K562 (cell line): Measurements from ENCODE around the gene NOSIP. TPM values are rescaled to one million over a fixed set of nuclear protein-coding genes. Genes with fewer than 3 reads are reported as not detected.

Experiments
- ATAC-seq: fragments of 200-7000 bp; cut with Tn5 transposase; 3 replicates; pipeline ENCODE4 v1.9.1; 2020; ENCODE audit warnings: moderate library complexity
- BruUV-seq: library from RNA; stranded (reverse); fragments of 400-500 nt; replicated peaks from 2 replicates; lab custom pipeline; 2021; lab: Mats Ljungman, UMichigan
- CTCF ChIA-PET: fragments of 300-600 bp; formaldehyde crosslinking; extraction: SDS; loops from one replicate; lab custom pipeline; 2021; ENCODE audit warnings: low intra/inter-chr PET ratio; lab: Yijun Ruan, JAX
- POLR2A ChIA-PET: fragments of 300-600, 350-650 bp; sonication (Branson Sonifier 250); formaldehyde crosslinking; extraction: SDS; loops from one replicate; lab custom pipeline; 2021; ENCODE audit warnings: antibody characterized with exemption, inconsistent platforms; lab: Yijun Ruan, JAX
- DNase-seq, 4 experiments: peaks; one replicate each; pipeline versions ENCODE4 v3.0.0 to v3.0.0-alpha.2; 2011 to 2018; ENCODE audit warnings: low spot score in 3 of 4, mixed read lengths in 3 of 4; ENCODE audit errors: extremely low read depth in 1 of 4
- FAIRE-seq: peaks from 2 replicates; lab custom pipeline; 2011; peaks lifted over from hg19 to GRCh38; lab: Jason Lieb, UNC
- H2AFZ ChIP-seq: 2 replicates; pipeline ENCODE4 v1.6.0; 2011; ENCODE audit warnings: low read depth, low read length, control low read depth, inconsistent platforms
- H3K27ac ChIP-seq: fragments of 200-600 bp; 3 replicates; pipeline ENCODE4 v1.8.0; 2011; ENCODE audit warnings: low read depth, mild to moderate bottlenecking, control low read depth, inconsistent platforms, low read length, moderate library complexity, mixed read lengths; ENCODE audit errors: extremely low read depth
- H3K27me3 ChIP-seq, 2 experiments: fragments of 300-600 bp in 1 of 2; 2 replicates in 1 of 2; 3 replicates in 1 of 2; pipeline versions ENCODE4 v1.6.0 to v1.8.0; 2011; ENCODE audit warnings: inconsistent platforms in 2 of 2, low read length in 2 of 2, mild to moderate bottlenecking in 1 of 2, mixed read lengths in 1 of 2, moderate library complexity in 1 of 2; ENCODE audit not compliant: control insufficient read depth in 2 of 2, insufficient read depth in 2 of 2
- H3K36me3 ChIP-seq: fragments of 300-600 bp; 3 replicates; pipeline ENCODE4 v1.8.0; 2011; ENCODE audit warnings: mild to moderate bottlenecking, low read length, inconsistent platforms; ENCODE audit not compliant: control insufficient read depth, insufficient read depth
- H3K4me1 ChIP-seq, 2 experiments: fragments of 200-600 bp in 1 of 2; replicated peaks in 1 of 2; 2 replicates in 1 of 2; 3 replicates in 1 of 2; pipeline versions ENCODE4 v1.5.1 to v1.8.0; 2011; ENCODE audit warnings: inconsistent platforms in 2 of 2, low read length in 2 of 2, mild to moderate bottlenecking in 1 of 2, mixed read lengths in 1 of 2, moderate library complexity in 1 of 2; ENCODE audit not compliant: control insufficient read depth in 2 of 2, insufficient read depth in 2 of 2
- H3K4me2 ChIP-seq: 2 replicates; pipeline ENCODE4 v1.6.1; 2011; ENCODE audit warnings: low read length, control low read depth, inconsistent platforms, mixed read lengths; ENCODE audit not compliant: insufficient read depth
- H3K4me3 ChIP-seq: fragments of 200-600 bp; sonication (generic), shearing (Covaris generic); 2 replicates; pipeline ENCODE4 v1.5.1; 2016; ENCODE audit warnings: control low read depth, inconsistent platforms
- H3K79me2 ChIP-seq: fragments of 200-600 bp; 3 replicates; pipeline ENCODE4 v1.8.0; 2011; ENCODE audit warnings: low read length, inconsistent platforms; ENCODE audit not compliant: control insufficient read depth, insufficient read depth
- H3K9ac ChIP-seq, 2 experiments: 2 replicates each; pipeline versions ENCODE4 v1.6.0 to v1.6.1; 2011; ENCODE audit warnings: low read depth in 2 of 2, low read length in 2 of 2, control low read depth in 1 of 2, inconsistent platforms in 1 of 2, mild to moderate bottlenecking in 1 of 2, mixed read lengths in 1 of 2; ENCODE audit not compliant: insufficient read depth in 1 of 2
- H3K9me1 ChIP-seq: one replicate; pipeline ENCODE4 v1.6.0; 2011; ENCODE audit warnings: inconsistent platforms, mild to moderate bottlenecking, low read length, moderate library complexity; ENCODE audit not compliant: control insufficient read depth, insufficient read depth
- H3K9me3 ChIP-seq: replicated peaks from 2 replicates; pipeline ENCODE4 v1.5.1; 2011; ENCODE audit warnings: low read depth, low read length, inconsistent platforms; ENCODE audit not compliant: control insufficient read depth, insufficient read depth
- H4K20me1 ChIP-seq: replicated peaks from 2 replicates; pipeline ENCODE4 v1.6.1; 2011; ENCODE audit warnings: low read length, inconsistent platforms, mixed read lengths; ENCODE audit not compliant: control insufficient read depth, insufficient read depth
- DACH1 ChIP-seq: fragments of 450-650 bp; IDR thresholded peaks from 2 replicates; pipeline ENCODE4 v1.6.1; 2018; ENCODE audit not compliant: partially characterized antibody
- ESRRA ChIP-seq: fragments of 450-650 bp; IDR thresholded peaks from 2 replicates; pipeline ENCODE4 v1.6.1; 2014; ENCODE audit warnings: low read depth, mild to moderate bottlenecking, moderate library complexity, borderline replicate concordance
- FUS ChIP-seq: fragments of 200-400 bp; formaldehyde crosslinking; optimal IDR thresholded peaks from 2 replicates; pipeline ENCODE3; 2017; ENCODE audit warnings: low read depth, low read length
- ILK ChIP-seq: fragments of 450-650 bp; IDR thresholded peaks from 2 replicates; pipeline ENCODE4 v1.6.1; 2016; ENCODE audit warnings: missing genetic modification characterization, low read depth, mild to moderate bottlenecking, missing compliant biosample characterization, moderate library complexity, borderline replicate concordance
- KDM1A ChIP-seq, 2 experiments: fragments of 450-650 bp; IDR thresholded peaks; 2 replicates each; pipeline ENCODE4 v1.6.1; 2016; ENCODE audit warnings: mild to moderate bottlenecking in 2 of 2
- PCBP1 ChIP-seq: fragments of 200-400 bp; formaldehyde crosslinking; IDR thresholded peaks from 2 replicates; pipeline ENCODE4 v1.6.1; 2018; ENCODE audit warnings: mild to moderate bottlenecking, low read depth, low read length; ENCODE audit not compliant: poor library complexity, severe bottlenecking
- SMARCA4 ChIP-seq: fragments of 450-650 bp; IDR thresholded peaks from 2 replicates; pipeline ENCODE4 v1.6.1; 2016
- SNIP1 ChIP-seq: fragments of 450-650 bp; IDR thresholded peaks from 2 replicates; pipeline ENCODE4 v1.7.1; 2017; ENCODE audit warnings: low read depth, mild to moderate bottlenecking
- TBP ChIP-seq: optimal IDR thresholded peaks from 2 replicates; pipeline ENCODE3; 2011; ENCODE audit warnings: low read depth, low read length, improper control_type of control experiment
- ZKSCAN1 ChIP-seq: fragments of 150-350 bp; IDR thresholded peaks from 2 replicates; pipeline ENCODE4 v1.6.1; 2016; ENCODE audit warnings: low read depth, low read length
- ZNF696 ChIP-seq: fragments of 250-450 bp; sonication (Bioruptor Pico); conservative IDR thresholded peaks from 2 replicates; pipeline ENCODE4 v1.4.0; 2020; ENCODE audit warnings: mild to moderate bottlenecking, moderate library complexity
- WGBS: fragments of 100-300 bp; shearing (Covaris generic); methylation state at CpG from one replicate; pipeline ENCODE4 v1.1.6; 2016; ENCODE audit warnings: low coverage, mixed read lengths; ENCODE audit not compliant: insufficient coverage; ENCODE audit errors: missing lambda C conversion rate; 5-methylcytosine and 5-hydroxymethylcytosine counted together
- in situ Hi-C: fragments of 300-500 bp; cut with MboI; formaldehyde crosslinking; loops from 4 replicates; pipeline ENCODE4 v1.15.0; 2018; ENCODE audit warnings: inconsistent platforms, mixed read lengths
- intact Hi-C: fragments of 100-400 bp; cut with micrococcal nuclease; formaldehyde crosslinking; loops from 2 replicates; pipeline ENCODE4 v1.14.2; 2022
- polyA plus RNA-seq, 8 experiments: library from polyadenylated mRNA; depleted of rRNA in 4 of 8; stranded (reverse) in 5 of 8; unstranded in 3 of 8; fragments of >200 nt; fragmentation: Nextera tagmentation in 2 of 8; fragmentation: Illumina TruSeq in 1 of 8; extraction: Ambion mirVana in 2 of 8; extraction: Trizol in 1 of 8; gene quantifications; 2 replicates each; pipeline versions ENCODE4 v1.2.1 to v1.2.3, GENCODE V29; 2011 to 2014; ENCODE audit warnings: inconsistent platforms in 1 of 8, missing spikeins in 1 of 8
- total RNA-seq, 7 experiments: library from RNA; depleted of rRNA in 6 of 7; stranded (reverse); fragments of >200 nt in 6 of 7; fragmentation: Illumina TruSeq in 2 of 7; extraction: Trizol in 2 of 7; gene quantifications; 2 replicates each; pipeline versions ENCODE4 v1.2.1 to v1.2.3, GENCODE V29; 2011 to 2021; ENCODE audit warnings: low replicate concordance in 1 of 7

NOSIP gene
- total and polyA plus RNA-seq, 9 of the 15 experiments (the other 6 are each of a cell fraction or from before 2014, with no cell fraction given), result 14.4 to 153 (median 79.9) TPM

GRCh38 chr19:49615861-49616260 is 35.5 kb upstream of the NOSIP start:
- POLR2A ChIA-PET, result no interaction called here
- FAIRE-seq, result no peak
- no peak overlapping the region for H2AFZ ChIP-seq
- ATAC-seq, result no peak
- H3K9me3 ChIP-seq, result no peaks in the 10 kb centered on the region
- H3K79me2 ChIP-seq, result peaks cover 3% of the 10 kb centered on the region; the same call in 1 of the 3 replicates
- H3K4me1 ChIP-seq, result peaks cover 0 to 10% of the 10 kb centered on the region in 2 experiments; a peak in 2 of 5 replicates
- DNase-seq, result no peak
- H3K27ac ChIP-seq, result no peak overlapping the region
- peaks cover 74% of the 10 kb centered on the region; the same call in 1 of the 3 replicates for H3K36me3 ChIP-seq
- no peak overlapping the region for H3K4me3 ChIP-seq
- H4K20me1 ChIP-seq, result no peaks in the 10 kb centered on the region; the same call in 1 of the 2 replicates
- peaks cover 2% of the 10 kb centered on the region for H3K9me1 ChIP-seq
- TF ChIP-seq PCBP1 (no peak), SNIP1 (no peak), FUS (no peak), SMARCA4 (no peak), ZNF696 (no peak), DACH1 (no peak), ZKSCAN1 (no peak), TBP (no peak), ESRRA (no peak), KDM1A (IDR thresholded peaks at IDR 0.05) (no peak), ILK (tag) (no peak)
- no peak overlapping the region for H3K9ac ChIP-seq
- CTCF ChIA-PET, result no interaction called here
- no TSS peak for BruUV-seq
- H3K4me2 ChIP-seq, result no peak overlapping the region
- no peaks in the 10 kb centered on the region for H3K27me3 ChIP-seq
- WGBS, result 94% methylated on average over 14 of the region's 23 CpGs
- intact Hi-C loops, result no loop called here
- in situ Hi-C loops, result no loop called here
